Measurements from ENCODE around the gene ROBO1.

The ROBO1 gene

GRCh38 chr3:79285871-79286270 is 481.9 kb downstream of the ROBO1 start:
- Histone ChIP-seq H3K27ac (no peak overlapping the region), H3K4me3 (no peak overlapping the region)
- no peak for TF ChIP-seq CTCF (IDR thresholded peaks at IDR 0.05)
- no peak for DNase-seq (ENCODE audit: low spot score)

- no peak overlapping the region for H3K4me3 ChIP-seq
- TF ChIP-seq CTCF (IDR thresholded peaks at IDR 0.05) = no peak
- no peak overlapping the region for H3K27ac ChIP-seq
- no peak for DNase-seq (ENCODE audit: low spot score)
These were observed 482.4 kb downstream of the ROBO1 start for GRCh38 chr3:79285380-79285779.

- Histone ChIP-seq H3K27ac (no peak overlapping the region), H3K4me3 (no peak overlapping the region)
- no peak for DNase-seq (ENCODE audit: low spot score)
- no peak for TF ChIP-seq CTCF (IDR thresholded peaks at IDR 0.05)
These were observed 483.0 kb downstream of the ROBO1 start for GRCh38 chr3:79284781-79285180.

- no peak for DNase-seq (ENCODE audit: low spot score)
- no peak overlapping the region for H3K27ac ChIP-seq
- H3K4me3 ChIP-seq = no peak overlapping the region
- no peak for TF ChIP-seq CTCF (IDR thresholded peaks at IDR 0.05)
These were observed 489.1 kb downstream of the ROBO1 start for GRCh38 chr3:79278681-79279080.

- no peak for TF ChIP-seq CTCF (IDR thresholded peaks at IDR 0.05)
- DNase-seq (ENCODE audit: low spot score) = no peak
These were observed 499.4 kb downstream of the ROBO1 start for GRCh38 chr3:79268422-79268821.

GRCh38 chr3:79264892-79265291 is 502.9 kb downstream of the ROBO1 start:
- no peak for TF ChIP-seq CTCF (IDR thresholded peaks at IDR 0.05)
- no peak for DNase-seq (ENCODE audit: low spot score)
- H3K27ac ChIP-seq = no peak overlapping the region
- no peak overlapping the region for H3K4me3 ChIP-seq

More at GRCh38 chr3:79268422-79268821, 499.4 kb downstream of the ROBO1 start:
- Histone ChIP-seq H3K27ac (no peak overlapping the region), H3K4me3 (no peak overlapping the region)

- no peak for DNase-seq (ENCODE audit: low spot score)
- no peak for TF ChIP-seq CTCF (IDR thresholded peaks at IDR 0.05)
- H3K27ac ChIP-seq = no peak overlapping the region
- no peak overlapping the region for H3K4me3 ChIP-seq
These were observed 504.4 kb downstream of the ROBO1 start for GRCh38 chr3:79263423-79263822.

Measured in coronary artery (tissue), 2 donors.